Gastroesophageal sphincter (tissue), 4 donors: Measurements from ENCODE around the gene PAQR3. TPM values are rescaled to one million over a fixed set of nuclear protein-coding genes. Genes with fewer than 3 reads are reported as not detected.

Source experiments
- ATAC-seq: fragments of 150-250 bp; one replicate; pipeline ENCODE4 v1.9.1; 2016; ENCODE audit warnings: mild to moderate bottlenecking, moderate library complexity
- H3K27ac ChIP-seq, 4 donors: fragments of 200-600 bp; sonication (generic) in 3 of 4; 1 replicate in 3 of 4; 2 replicates in 1 of 4; pipeline ENCODE4 v1.5.1; 2016 to 2019
- H3K27me3 ChIP-seq: fragments of 200-600 bp; sonication (generic); one replicate; pipeline ENCODE4 v1.5.1; 2019
- H3K36me3 ChIP-seq, 2 donors: fragments of 200-600 bp; sonication (generic); one replicate each; pipeline ENCODE4 v1.5.1; 2019; ENCODE audit warnings: control low read depth in 1 of 2
- H3K4me1 ChIP-seq, 3 donors: fragments of 200-600 bp; sonication (generic); 1 replicate in 2 of 3; 2 replicates in 1 of 3; pipeline ENCODE4 v1.5.1; 2016 to 2019; ENCODE audit warnings: control low read depth in 2 of 3
- H3K4me3 ChIP-seq, 2 donors: fragments of 200-600 bp; sonication (generic); one replicate each; pipeline ENCODE4 v1.5.1; 2019; ENCODE audit warnings: mild to moderate bottlenecking in 1 of 2, moderate library complexity in 1 of 2
- H3K9me3 ChIP-seq, 3 donors: fragments of 200-600 bp; sonication (generic); one replicate each; pipeline ENCODE4 v1.5.1; 2017 to 2019; ENCODE audit warnings: control low read depth in 2 of 3
- EP300 ChIP-seq: sonication (generic); formaldehyde crosslinking; IDR thresholded peaks from one replicate; pipeline ENCODE4 v1.6.1; 2017; ENCODE audit warnings: antibody characterized with exemption, mild to moderate bottlenecking
- POLR2A ChIP-seq, 2 donors: fragments of 450-650 bp; IDR thresholded peaks; one replicate each; pipeline ENCODE4 v1.6.1; 2017; ENCODE audit warnings: antibody characterized with exemption in 2 of 2, mild to moderate bottlenecking in 2 of 2, moderate library complexity in 1 of 2
- POLR2AphosphoS5 ChIP-seq: sonication (generic); formaldehyde crosslinking; IDR thresholded peaks from one replicate; pipeline ENCODE4 v1.6.1; 2017; ENCODE audit warnings: antibody characterized with exemption
- WGBS, 2 donors: methylation state at CpG; one replicate each; pipeline ENCODE4 v1.1.5; 2018; ENCODE audit warnings: low coverage in 1 of 2; 5-methylcytosine and 5-hydroxymethylcytosine counted together
- total RNA-seq, 4 donors: library from RNA; depleted of rRNA; stranded (reverse); fragments of >200 nt; gene quantifications; one replicate each; pipeline ENCODE4 v1.1.0, GENCODE V29; 2016
- TF ChIP-seq, protein P1 (sequence below), 4 experiments: fragments of 200-600 bp in 2 of 4; fragments of 450-650 bp in 2 of 4; sonication (generic) in 1 of 4; IDR thresholded peaks; one replicate each; pipeline ENCODE4 v1.5.1; 2017 to 2019; ENCODE audit warnings: antibody characterized with exemption in 4 of 4, mild to moderate bottlenecking in 2 of 4, moderate library complexity in 2 of 4

Gene PAQR3
- total RNA-seq, 4 donors from 2014 or later = 22.8 to 76.0 (median 48.0) TPM

GRCh38 chr4:78940752-78941151 is 1.5 kb upstream of the PAQR3 start:
- Histone ChIP-seq H3K4me3 (no peak overlapping the region), H3K9me3 (no peaks in the 10 kb centered on the region), H3K27me3 (no peaks in the 10 kb centered on the region), H3K27ac (peak overlapping the region in 1 of 4 donors; percentile 89), H3K36me3 (no peaks in the 10 kb centered on the region), H3K4me1 (peaks cover 0 to 49% (median 7%) of the 10 kb centered on the region in 3 donors)
- WGBS, 2 donors = 80% methylated on average over 1 of the region's 5 CpGs; no CpG with 5 or more reads in 1 of the 2 donors
- ATAC-seq = no peak
- no peak for TF ChIP-seq POLR2A (IDR thresholded peaks at IDR 0.05)

- ATAC-seq = peak; percentile 13
- WGBS, 2 donors = 0 to 3% methylated on average over 8 to 9 of the region's 9 CpGs
- no peak for TF ChIP-seq EP300
- TF ChIP-seq, protein P1, sequence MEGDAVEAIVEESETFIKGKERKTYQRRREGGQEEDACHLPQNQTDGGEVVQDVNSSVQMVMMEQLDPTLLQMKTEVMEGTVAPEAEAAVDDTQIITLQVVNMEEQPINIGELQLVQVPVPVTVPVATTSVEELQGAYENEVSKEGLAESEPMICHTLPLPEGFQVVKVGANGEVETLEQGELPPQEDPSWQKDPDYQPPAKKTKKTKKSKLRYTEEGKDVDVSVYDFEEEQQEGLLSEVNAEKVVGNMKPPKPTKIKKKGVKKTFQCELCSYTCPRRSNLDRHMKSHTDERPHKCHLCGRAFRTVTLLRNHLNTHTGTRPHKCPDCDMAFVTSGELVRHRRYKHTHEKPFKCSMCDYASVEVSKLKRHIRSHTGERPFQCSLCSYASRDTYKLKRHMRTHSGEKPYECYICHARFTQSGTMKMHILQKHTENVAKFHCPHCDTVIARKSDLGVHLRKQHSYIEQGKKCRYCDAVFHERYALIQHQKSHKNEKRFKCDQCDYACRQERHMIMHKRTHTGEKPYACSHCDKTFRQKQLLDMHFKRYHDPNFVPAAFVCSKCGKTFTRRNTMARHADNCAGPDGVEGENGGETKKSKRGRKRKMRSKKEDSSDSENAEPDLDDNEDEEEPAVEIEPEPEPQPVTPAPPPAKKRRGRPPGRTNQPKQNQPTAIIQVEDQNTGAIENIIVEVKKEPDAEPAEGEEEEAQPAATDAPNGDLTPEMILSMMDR (IDR thresholded peaks at IDR 0.05) = no peak
- no peak for TF ChIP-seq POLR2A (IDR thresholded peaks at IDR 0.05)
- TF ChIP-seq POLR2AphosphoS5 = no peak
These were observed 400 bp upstream of the PAQR3 start for GRCh38 chr4:78939667-78940008.

GRCh38 chr4:78938474-78938867 is 767 bp downstream of the PAQR3 start:
- H3K27me3 ChIP-seq = no peaks in the 10 kb centered on the region
- no peaks in the 10 kb centered on the region for H3K9me3 ChIP-seq
- no peak for TF ChIP-seq POLR2AphosphoS5
- TF ChIP-seq POLR2A (IDR thresholded peaks at IDR 0.05) = no peak
- TF ChIP-seq, protein P1 (IDR thresholded peaks at IDR 0.05) = no peak
- no peak for TF ChIP-seq EP300
- no peak for ATAC-seq
- no peaks in the 10 kb centered on the region for H3K36me3 ChIP-seq
- H3K4me1 ChIP-seq = peaks cover 0 to 47% (median 7%) of the 10 kb centered on the region in 3 donors
- peak overlapping the region in 3 of 4 donors; percentile 88 to 95 (median 89) for H3K27ac ChIP-seq
- H3K4me3 ChIP-seq = peak overlapping the region; percentile 84 to 90
- WGBS, 2 donors = 0 to 4% methylated on average over 6 to 7 of the region's 7 CpGs

More at GRCh38 chr4:78939667-78940008, 400 bp upstream of the PAQR3 start:
- Histone ChIP-seq H3K27me3 (no peaks in the 10 kb centered on the region), H3K4me3 (peak overlapping the region; percentile 84 to 90), H3K36me3 (no peaks in the 10 kb centered on the region), H3K27ac (peak overlapping the region; percentile 54 to 95 (median 88)), H3K4me1 (peaks cover 0 to 47% (median 7%) of the 10 kb centered on the region in 3 donors), H3K9me3 (no peaks in the 10 kb centered on the region)

DNA sequence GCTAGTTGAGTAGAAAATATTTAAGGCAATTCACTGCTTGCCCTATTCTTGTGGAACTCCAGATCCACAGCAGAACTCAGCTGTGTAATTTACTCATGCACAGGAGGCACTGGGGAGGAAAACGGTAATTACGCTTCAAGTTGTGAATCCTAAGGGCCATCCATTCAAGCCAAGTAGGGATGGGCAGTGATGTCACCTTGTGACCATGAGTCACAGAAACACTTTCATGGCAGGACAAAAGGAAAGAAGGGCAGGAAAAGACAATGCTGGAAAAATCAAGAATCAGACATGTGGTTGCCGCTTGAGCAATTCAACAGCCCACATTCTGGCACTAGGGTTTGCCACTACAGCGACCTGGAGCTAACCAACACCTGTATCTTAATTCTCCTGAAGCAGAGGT is 1.4 kb downstream of the PAQR3 start:
- WGBS, 2 donors = 68 to 84% methylated on average over 3 to 4 of the region's 4 CpGs

DNA sequence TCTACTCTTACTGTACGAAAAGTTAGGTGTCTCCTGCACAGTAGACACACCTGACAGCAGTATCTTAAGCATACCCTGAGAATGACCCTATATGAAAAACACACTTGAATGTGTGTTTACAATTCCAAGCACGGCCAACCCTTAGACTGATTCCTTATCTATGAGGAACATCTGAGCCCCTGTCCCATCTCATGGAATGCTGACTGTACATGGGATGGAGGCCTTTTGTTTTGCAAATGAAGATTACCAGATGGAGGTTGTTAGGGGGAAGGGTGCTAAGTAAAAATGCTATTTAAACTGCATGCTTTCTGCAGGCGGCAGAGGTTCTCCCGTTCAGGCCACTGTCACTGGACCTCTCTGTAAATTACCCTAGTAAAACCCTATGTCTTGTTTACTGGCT is 2.2 kb downstream of the PAQR3 start:
- H3K9me3 ChIP-seq = no peaks in the 10 kb centered on the region
- H3K36me3 ChIP-seq = peaks cover 0 to 12% of the 10 kb centered on the region in 2 donors
- peaks cover 0 to 47% (median 7%) of the 10 kb centered on the region in 3 donors for H3K4me1 ChIP-seq
- no peak for ATAC-seq
- TF ChIP-seq POLR2AphosphoS5 = no peak
- TF ChIP-seq POLR2A (IDR thresholded peaks at IDR 0.05) = no peak
- TF ChIP-seq, protein P1 (IDR thresholded peaks at IDR 0.05) = no peak
- TF ChIP-seq EP300 = no peak
- H3K27me3 ChIP-seq = no peaks in the 10 kb centered on the region
- no peak overlapping the region for H3K4me3 ChIP-seq
- no peak overlapping the region for H3K27ac ChIP-seq
- 73 to 79% methylated on average over 3 to 4 of the region's 4 CpGs for WGBS, 2 donors

More for the DNA sequence above, 1.4 kb downstream of the PAQR3 start:
- TF ChIP-seq POLR2AphosphoS5 = no peak
- TF ChIP-seq POLR2A (IDR thresholded peaks at IDR 0.05) = no peak
- no peak for TF ChIP-seq EP300
- TF ChIP-seq, protein P1 (IDR thresholded peaks at IDR 0.05) = no peak
- Histone ChIP-seq H3K4me1 (peaks cover 0 to 47% (median 7%) of the 10 kb centered on the region in 3 donors), H3K27ac (peak overlapping the region in 1 of 4 donors; percentile 95), H3K4me3 (peak overlapping the region; percentile 84 to 90), H3K36me3 (peaks cover 0 to 4% of the 10 kb centered on the region in 2 donors), H3K9me3 (no peaks in the 10 kb centered on the region), H3K27me3 (no peaks in the 10 kb centered on the region)
- ATAC-seq = no peak
